HEK293 (cell line): ENCODE data around the gene ACSL3.

Experiments used
- CTCF ChIP-seq: fragments of 450-650 bp; formaldehyde crosslinking; IDR thresholded peaks from 2 replicates; pipeline ENCODE4 v1.5.1; 2016; ENCODE audit warnings: missing biosample characterization, missing genetic modification characterization
- KLF16 ChIP-seq: fragments of 450-650 bp; formaldehyde crosslinking; IDR thresholded peaks from 2 replicates; pipeline ENCODE4 v1.5.1; 2017; ENCODE audit warnings: missing biosample characterization, missing genetic modification characterization
- OVOL3 ChIP-seq: fragments of 450-650 bp; formaldehyde crosslinking; IDR thresholded peaks from 2 replicates; pipeline ENCODE4 v1.5.1; 2016; ENCODE audit warnings: missing biosample characterization, missing genetic modification characterization
- PBX3 ChIP-seq: sonication (generic); formaldehyde crosslinking; IDR thresholded peaks from 2 replicates; pipeline ENCODE4 v1.8.1; 2022; ENCODE audit warnings: mild to moderate bottlenecking, moderate library complexity, missing genetic modification reagents
- PRDM2 ChIP-seq: fragments of 450-650 bp; formaldehyde crosslinking; IDR thresholded peaks from 2 replicates; pipeline ENCODE4 v1.5.1; 2016; ENCODE audit warnings: missing biosample characterization, missing genetic modification characterization, borderline replicate concordance
- TSHZ1 ChIP-seq: fragments of 450-650 bp; formaldehyde crosslinking; IDR thresholded peaks from 2 replicates; pipeline ENCODE4 v1.5.1; 2016; ENCODE audit warnings: missing biosample characterization, missing genetic modification characterization, borderline replicate concordance
- YY1 ChIP-seq: fragments of 450-650 bp; formaldehyde crosslinking; IDR thresholded peaks from 2 replicates; pipeline ENCODE4 v1.5.1; 2018; ENCODE audit warnings: missing biosample characterization, missing genetic modification characterization
- ZNF138 ChIP-seq: fragments of 450-650 bp; formaldehyde crosslinking; IDR thresholded peaks from 2 replicates; pipeline ENCODE4 v1.5.1; 2016; ENCODE audit warnings: missing biosample characterization, missing genetic modification characterization, borderline replicate concordance
- ZNF148 ChIP-seq: fragments of 450-650 bp; formaldehyde crosslinking; IDR thresholded peaks from 2 replicates; pipeline ENCODE4 v1.5.0; 2017; ENCODE audit warnings: missing biosample characterization, missing genetic modification characterization, borderline replicate concordance
- ZNF19 ChIP-seq: fragments of 450-650 bp; formaldehyde crosslinking; IDR thresholded peaks from 2 replicates; pipeline ENCODE4; 2016; ENCODE audit warnings: missing biosample characterization, missing genetic modification characterization, low read depth
- ZNF416 ChIP-seq: fragments of 450-650 bp; formaldehyde crosslinking; IDR thresholded peaks from 2 replicates; pipeline ENCODE4 v1.5.1; 2016; ENCODE audit warnings: missing biosample characterization, missing genetic modification characterization
- ZNF621 ChIP-seq: fragments of 450-650 bp; formaldehyde crosslinking; IDR thresholded peaks from 2 replicates; pipeline ENCODE4 v1.5.1; 2017; ENCODE audit warnings: missing biosample characterization, missing genetic modification characterization
- ZNF777 ChIP-seq: fragments of 450-650 bp; formaldehyde crosslinking; IDR thresholded peaks from 2 replicates; pipeline ENCODE4 v1.5.1; 2017; ENCODE audit warnings: missing biosample characterization, missing genetic modification characterization, borderline replicate concordance

GRCh38 chr2:222859786-222860612, 837 bp upstream of the ACSL3 start:
- TF ChIP-seq CTCF: no peak
- TF ChIP-seq TSHZ1 (tag by site-specific recombination): no peak
- no peak for TF ChIP-seq PRDM2 (tag by site-specific recombination)
- no peak for TF ChIP-seq PBX3 (CRISPR knock-in tag)
- TF ChIP-seq OVOL3: no peak
- TF ChIP-seq ZNF138: no peak
- TF ChIP-seq KLF16: no peak
- TF ChIP-seq YY1 (tag by site-specific recombination): no peak
- no peak for TF ChIP-seq ZNF777 (tag by site-specific recombination)
- no peak for TF ChIP-seq ZNF19
- TF ChIP-seq ZNF416 (tag by site-specific recombination): no peak
- no peak for TF ChIP-seq ZNF148 (tag by site-specific recombination)
- TF ChIP-seq ZNF621 (tag by site-specific recombination): no peak
